NAMALWA (cell line): ENCODE results near the gene ZNF253.
"Not testable (repeated sequence)": the region's sequence is repeated elsewhere in the genome, so short reads cannot be mapped to it uniquely, and the experiment has no call there.

ENCODE experiments used
- DNase-seq: peaks from one replicate; pipeline ENCODE4 v3.0.0-alpha.2; 2015; ENCODE audit warnings: low spot score

Gene ZNF253

DNA sequence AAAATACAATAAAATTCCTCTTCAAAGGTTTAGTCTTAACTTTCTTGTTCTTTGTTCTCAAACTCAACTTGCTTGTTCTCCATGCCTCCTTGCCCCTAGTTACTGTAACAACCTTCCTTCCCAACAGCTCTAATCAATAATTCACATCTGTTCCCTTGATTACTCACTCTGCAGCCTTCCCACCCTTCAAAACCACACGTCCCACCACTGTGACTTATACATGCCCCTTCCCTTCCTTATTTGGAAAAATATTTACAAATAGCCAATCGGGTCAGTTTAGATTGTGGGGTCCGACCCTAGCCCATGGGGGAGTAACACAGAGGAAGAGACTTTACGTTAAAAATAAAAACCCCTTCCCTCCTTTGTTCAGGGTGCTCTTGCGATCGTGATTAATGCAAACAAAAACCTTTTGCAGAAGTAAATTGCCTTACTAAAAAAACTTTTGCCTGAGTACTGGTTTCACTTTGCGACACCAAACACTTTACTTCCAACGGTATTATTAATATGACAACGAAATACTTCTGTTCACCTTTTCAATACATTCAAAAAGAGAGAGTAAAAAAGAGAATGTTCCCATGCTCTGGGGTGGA lies 34.6 kb downstream of the ZNF253 start:
- no peak for DNase-seq

DNA sequence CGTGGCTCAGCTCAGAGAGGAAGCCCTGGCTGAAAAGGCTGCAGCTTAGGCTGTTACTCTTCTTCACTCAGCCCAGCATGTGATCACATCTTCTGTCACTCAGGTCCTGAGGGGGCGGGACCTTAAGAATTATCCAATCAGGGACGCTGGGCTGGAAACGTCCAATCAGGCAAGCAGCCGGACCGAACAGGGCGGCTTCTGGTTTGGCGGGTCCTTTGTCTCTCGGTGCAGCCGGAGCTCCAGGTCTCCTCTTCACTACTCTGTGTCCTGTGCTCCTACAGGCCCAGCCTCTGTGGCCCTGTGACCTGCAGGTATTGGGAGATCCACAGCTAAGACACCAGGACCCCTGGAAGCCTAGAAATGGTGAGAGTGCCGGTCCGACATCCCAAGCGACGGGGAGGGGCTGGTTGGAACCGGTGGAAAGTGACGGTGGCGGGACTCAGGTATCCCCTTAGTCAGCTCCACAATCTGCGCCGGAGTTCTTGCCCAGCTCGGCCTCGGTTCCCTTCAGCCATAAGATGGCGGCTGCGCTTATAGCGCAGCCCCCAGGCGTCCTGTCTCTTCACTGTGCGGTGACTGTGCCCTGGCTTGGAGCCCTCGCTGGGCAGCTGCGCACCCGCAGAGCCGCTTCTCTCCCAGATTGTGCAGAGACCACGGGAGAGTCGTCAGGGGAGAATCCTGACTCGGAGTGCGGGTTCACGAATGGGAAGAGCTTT lies 35.2 kb downstream of the ZNF253 start, which contains the start of gene ZNF93:
Gene ZNF93, plus strand, starts transcription at position 218 of the 716 bp plus-strand sequence. Its CDS starts 143 bp downstream, at position 361.
- DNase-seq: peak; percentile 99

DNA sequence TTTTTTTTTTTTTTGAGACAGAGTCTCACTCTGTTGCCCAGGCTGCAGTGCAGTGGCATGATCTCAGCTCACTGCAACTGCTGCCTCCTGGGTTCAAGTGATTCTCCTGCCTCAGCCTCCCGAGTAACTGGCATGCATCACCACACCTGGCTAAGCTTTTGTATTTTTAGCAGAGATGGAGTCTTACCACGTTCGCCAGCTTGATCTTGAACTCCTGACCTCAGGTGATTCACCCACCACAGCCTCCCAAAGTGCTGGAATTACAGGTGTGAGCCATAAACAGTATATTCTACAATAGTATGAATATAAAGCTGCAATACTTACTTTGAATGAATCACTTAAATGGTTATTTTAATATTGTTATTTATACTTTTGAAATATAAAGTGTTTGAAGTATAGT lies 41.9 kb downstream of the ZNF253 start:
- not testable (repeated sequence) for DNase-seq

DNA sequence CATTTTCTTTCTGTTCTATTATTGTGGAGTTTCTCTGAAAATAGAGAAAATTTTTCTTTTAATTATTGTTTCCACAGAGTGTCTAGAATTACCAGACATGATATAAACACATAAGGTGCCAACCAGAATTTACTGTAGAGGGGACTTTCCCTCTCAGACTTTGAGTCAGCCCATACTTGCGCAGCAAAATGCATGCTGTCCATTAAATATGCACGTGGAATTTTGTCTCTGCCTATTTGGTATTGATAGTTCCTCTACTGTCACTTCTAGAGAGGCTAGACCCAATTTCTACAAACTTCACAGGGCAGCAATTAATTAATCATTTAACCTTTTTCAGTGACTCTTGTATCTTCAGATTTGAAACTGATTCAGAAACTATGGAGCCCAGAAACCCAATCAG lies 44.0 kb downstream of the ZNF253 start:
- no peak for DNase-seq

DNA sequence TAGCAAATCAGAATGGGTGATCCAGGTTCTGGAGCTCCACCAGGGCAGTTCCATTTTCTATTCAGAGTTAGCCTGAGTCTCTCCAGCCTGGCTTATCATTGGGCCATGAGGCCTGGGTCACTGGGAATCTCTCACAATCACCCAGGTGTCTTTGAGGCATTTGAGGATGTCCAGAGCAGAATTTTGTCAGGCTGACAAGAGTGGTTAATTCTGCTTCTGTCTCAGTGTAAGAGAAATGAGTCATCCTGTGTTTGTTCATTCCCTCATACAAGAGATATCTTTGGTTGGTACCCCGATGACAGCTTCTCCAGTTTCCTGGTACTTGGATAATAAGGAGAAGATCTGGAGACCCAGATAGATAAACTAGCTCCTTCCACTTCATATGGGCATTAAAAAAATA lies 45.5 kb downstream of the ZNF253 start:
- DNase-seq: no peak

DNA sequence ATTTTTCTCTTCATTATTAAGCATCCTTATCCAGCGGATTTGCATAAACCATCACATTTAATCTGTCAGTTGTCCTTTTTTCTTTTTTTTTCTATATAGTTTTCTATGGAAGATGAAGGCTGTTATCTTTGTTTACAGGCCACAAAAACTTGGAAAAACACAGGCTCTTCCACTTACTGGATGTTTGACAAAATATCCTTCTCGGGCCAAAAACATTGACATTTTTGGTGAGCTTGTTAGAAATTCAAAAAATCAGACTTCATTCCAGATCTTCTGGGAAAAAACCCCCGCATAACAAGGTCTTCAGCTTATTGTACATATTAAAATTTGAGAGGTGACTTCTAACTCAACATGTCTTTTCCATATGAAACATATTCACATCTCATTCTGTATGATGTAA lies 48.9 kb downstream of the ZNF253 start:
- no peak for DNase-seq

DNA sequence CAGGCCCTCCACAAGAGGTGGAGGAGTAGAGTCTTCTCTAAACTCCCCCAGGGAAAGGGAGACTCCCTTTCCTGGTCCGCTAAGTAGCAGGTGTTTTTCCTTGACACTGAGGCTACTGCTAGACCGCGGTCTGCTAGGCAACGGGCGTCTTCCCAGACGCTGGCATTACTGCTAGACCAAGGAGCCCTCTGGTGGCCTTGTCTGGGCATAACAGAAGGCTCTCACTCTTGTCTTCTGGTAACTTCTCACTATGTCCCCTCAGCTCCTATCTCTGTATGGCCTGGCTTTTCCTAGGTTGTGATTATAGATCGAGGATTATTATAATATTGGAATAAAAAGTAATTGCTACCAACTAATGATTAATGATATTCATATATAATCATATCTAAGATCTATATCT lies 64.7 kb downstream of the ZNF253 start:
- peak; percentile 50 for DNase-seq

DNA sequence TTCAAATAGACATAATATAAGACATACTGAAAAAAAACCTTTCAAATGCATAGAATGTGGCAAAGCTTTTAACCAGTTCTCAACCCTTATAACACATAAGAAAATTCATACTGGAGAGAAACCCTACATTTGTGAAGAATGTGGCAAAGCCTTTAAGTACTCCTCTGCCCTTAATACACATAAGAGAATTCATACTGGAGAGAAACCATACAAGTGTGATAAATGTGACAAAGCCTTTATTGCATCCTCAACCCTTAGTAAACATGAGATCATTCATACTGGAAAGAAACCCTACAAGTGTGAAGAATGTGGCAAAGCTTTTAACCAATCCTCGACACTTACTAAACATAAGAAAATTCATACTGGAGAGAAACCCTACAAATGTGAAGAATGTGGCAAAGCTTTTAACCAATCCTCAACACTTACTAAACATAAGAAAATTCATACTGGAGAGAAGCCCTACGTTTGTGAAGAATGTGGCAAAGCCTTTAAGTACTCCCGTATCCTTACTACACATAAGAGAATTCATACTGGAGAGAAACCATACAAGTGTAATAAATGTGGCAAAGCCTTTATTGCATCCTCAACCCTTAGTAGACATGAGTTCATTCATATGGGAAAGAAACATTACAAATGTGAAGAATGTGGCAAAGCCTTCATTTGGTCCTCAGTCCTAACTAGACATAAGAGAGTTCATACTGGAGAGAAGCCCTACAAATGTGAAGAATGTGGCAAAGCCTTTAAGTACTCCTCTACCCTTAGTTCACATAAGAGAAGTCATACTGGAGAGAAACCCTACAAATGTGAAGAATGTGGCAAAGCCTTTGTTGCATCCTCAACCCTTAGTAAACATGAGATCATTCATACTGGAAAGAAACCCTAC lies 68.0 kb downstream of the ZNF253 start:
- DNase-seq: not testable (repeated sequence)

DNA sequence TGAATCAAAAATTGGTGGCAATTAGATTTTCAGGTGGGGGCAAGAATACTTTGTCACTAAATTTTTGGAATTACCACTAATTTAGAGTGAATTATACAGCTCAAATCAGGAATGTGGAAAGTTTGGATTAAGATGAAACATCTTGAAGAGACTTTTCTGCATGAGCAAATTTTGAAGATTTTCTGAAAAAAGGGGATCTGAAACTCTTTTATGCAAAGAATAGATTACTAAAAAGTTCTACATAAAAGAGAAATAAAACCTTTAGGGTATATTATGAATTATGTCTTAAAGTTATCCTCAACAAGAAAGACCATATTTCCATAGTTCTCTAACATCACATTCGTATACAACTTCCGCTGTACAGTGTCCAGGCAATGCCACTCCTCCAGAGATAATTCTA lies 71.7 kb downstream of the ZNF253 start:
- no peak for DNase-seq

DNA sequence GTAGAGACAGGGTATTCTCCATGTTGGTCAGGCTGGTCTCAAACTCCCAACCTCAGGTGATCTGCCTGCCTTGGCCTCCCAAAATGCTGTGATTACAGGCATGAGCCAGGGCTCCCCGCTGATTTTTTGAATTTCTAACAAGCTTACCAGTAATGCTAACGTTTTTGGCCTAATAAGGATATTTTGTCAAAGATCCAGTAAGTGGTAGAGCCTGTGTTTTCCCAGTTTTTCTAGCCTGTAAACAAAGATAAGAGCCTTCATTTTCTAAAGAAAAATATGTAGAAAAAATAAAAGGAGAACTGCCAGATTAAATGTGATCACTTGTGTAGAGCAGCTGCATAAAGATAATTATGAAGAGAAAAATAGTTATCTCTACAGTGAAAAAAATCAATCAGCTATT lies 72.8 kb downstream of the ZNF253 start:
- DNase-seq: no peak

DNA sequence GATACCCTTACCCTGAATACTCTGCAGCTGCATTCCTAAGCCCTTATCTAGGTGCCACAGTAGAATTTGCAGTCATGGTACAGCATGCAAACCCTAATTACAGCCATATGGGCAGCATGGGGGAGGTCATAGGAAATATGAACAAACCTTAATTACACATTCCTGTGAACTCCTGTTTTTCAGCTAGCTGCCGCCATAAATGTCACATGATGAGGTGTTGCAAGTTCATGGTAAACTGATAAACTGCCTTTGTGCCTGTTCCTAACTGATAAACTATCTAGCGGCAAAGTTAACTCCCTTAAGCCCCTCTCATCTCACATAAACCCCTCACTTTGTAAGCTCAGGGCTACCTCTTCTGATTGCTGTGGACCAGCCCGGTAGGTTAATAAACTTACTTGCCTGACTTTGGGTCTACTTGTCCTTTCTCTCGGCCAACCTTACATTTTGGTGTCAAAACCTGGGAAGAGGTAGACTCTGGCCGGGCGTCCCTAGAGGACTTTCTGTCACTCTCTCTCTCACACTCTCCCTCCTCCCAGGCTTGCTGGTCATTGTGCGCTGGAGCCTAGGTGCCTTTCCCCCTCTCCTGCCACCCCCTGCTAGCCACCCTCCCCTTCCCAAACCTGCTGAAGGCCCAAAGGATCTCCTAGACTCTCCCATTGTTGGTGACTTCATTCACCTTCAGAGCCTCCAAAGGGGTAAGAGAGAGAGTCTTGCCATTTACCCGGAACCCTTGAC lies 78.3 kb downstream of the ZNF253 start:
- no peak for DNase-seq
